Epithelial cell of esophagus (primary cell): ENCODE measurements around the gene AMBP.
A peak's percentile ranks its signal among the peaks of the same experiment; 100 is the strongest.

Experiments
- DNase-seq: peaks from one replicate; pipeline ENCODE4 v3.0.0; 2010; ENCODE audit warnings: low read depth
- H3K4me3 ChIP-seq: 2 replicates; pipeline ENCODE4 v1.5.1; 2011; ENCODE audit warnings: mild to moderate bottlenecking, low read length, control low read depth
- CTCF ChIP-seq: IDR thresholded peaks from 2 replicates; pipeline ENCODE4 v1.5.1; 2011; ENCODE audit warnings: low read depth, mild to moderate bottlenecking, low read length, control low read depth, inconsistent platforms; ENCODE audit not compliant: insufficient read depth; ENCODE audit errors: missing control alignments

The AMBP gene

GRCh38 chr9:114117996-114118830, 40.1 kb upstream of the AMBP start:
- no peak for TF ChIP-seq CTCF
- DNase-seq = no peak
- no peak overlapping the region for H3K4me3 ChIP-seq

GRCh38 chr9:114117614-114117995, 39.5 kb upstream of the AMBP start:
- H3K4me3 ChIP-seq = no peak overlapping the region
- TF ChIP-seq CTCF = no peak
- DNase-seq = no peak

GRCh38 chr9:114116126-114116747, 38.1 kb upstream of the AMBP start:
- H3K4me3 ChIP-seq = no peak overlapping the region
- no peak for DNase-seq
- no peak for TF ChIP-seq CTCF

GRCh38 chr9:114115654-114116125, 37.6 kb upstream of the AMBP start:
- TF ChIP-seq CTCF = no peak
- DNase-seq = no peak

GRCh38 chr9:114114364-114114763, 36.3 kb upstream of the AMBP start:
- TF ChIP-seq CTCF = no peak
- no peak overlapping the region for H3K4me3 ChIP-seq
- DNase-seq = peak; percentile 28

More at GRCh38 chr9:114115654-114116125, 37.6 kb upstream of the AMBP start:
- no peak overlapping the region for H3K4me3 ChIP-seq

- peak; percentile 67 for DNase-seq
- no peak overlapping the region for H3K4me3 ChIP-seq
- no peak for TF ChIP-seq CTCF
Measured at GRCh38 chr9:114112778-114113584, 34.9 kb upstream of the AMBP start.
